GM23248 (cell line): ENCODE results near the gene ZNF837.

Experiments used
- EZH2 ChIP-seq: fragments of 200-600 bp; sonication (generic); IDR thresholded peaks from 2 replicates; pipeline ENCODE4 v1.6.1; 2018; ENCODE audit warnings: antibody characterized with exemption, mild to moderate bottlenecking; ENCODE audit not compliant: insufficient read depth, poor library complexity, severe bottlenecking
- EZH2phosphoT487 ChIP-seq: fragments of 200-600 bp; sonication (generic); IDR thresholded peaks from 2 replicates; pipeline ENCODE4 v1.6.1; 2018; ENCODE audit warnings: antibody characterized with exemption, moderate library complexity, mild to moderate bottlenecking, low read depth; ENCODE audit not compliant: insufficient read depth

- TF ChIP-seq EZH2phosphoT487: no peak
- TF ChIP-seq EZH2: no peak
These were observed 5.9 kb upstream of the ZNF837 start, which contains the start of gene RPS5 for GRCh38 chr19:58386576-58387337.
